Jurkat, Clone E6-1 (cell line): Measurements from ENCODE around the gene SOBP.

ENCODE experiments used
- DNase-seq: peaks from one replicate; pipeline ENCODE4 v3.0.0-alpha.2; 2011; ENCODE audit warnings: low read depth, low spot score
- H3K4me3 ChIP-seq: 2 replicates; pipeline ENCODE4 v1.5.1; 2011; ENCODE audit warnings: mild to moderate bottlenecking, low read length, control low read depth, moderate library complexity

The SOBP gene

DNA sequence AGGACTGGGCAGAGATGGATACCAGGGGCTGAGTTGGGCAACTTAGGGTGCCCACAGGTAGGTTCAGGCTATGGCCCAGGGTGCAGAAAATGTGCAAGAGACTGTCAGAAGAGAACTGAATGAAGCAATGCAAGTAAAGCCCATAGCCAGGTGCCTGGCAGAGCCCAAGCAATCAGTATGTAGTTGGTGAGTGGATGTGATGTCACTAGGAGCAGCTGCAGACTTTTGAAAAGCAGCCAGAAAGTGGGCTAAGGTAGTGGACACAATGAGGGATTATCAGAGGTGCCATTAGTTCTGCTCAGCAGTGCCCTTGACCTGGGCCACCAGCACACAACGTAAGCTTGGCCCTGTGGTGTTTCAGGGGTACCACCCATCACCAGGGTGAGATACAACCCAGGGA is 135.3 kb downstream of the SOBP start:
- no peak for DNase-seq

DNA sequence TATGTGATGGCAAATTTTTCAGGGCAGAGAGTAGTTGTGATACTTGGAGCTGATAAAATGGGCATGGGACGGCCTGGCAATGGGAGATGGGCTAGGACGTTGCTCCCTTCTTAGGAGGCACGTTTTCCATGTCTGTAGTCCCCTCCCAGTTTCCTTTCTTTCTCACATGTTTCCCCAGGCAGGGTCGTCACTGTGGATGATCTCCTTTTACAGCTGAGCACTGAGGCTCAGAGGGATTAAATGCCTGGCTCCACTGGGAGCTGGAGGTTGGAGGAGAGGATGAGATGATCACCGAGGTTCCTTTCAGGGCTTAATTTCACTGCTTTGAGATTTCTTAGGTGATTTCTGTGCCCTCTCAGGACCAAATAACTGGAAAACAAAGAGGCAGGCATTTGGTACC is 136.7 kb downstream of the SOBP start:
- no peak for DNase-seq
- no peak overlapping the region for H3K4me3 ChIP-seq

More for the DNA sequence above, 135.3 kb downstream of the SOBP start:
- H3K4me3 ChIP-seq = no peak overlapping the region

DNA sequence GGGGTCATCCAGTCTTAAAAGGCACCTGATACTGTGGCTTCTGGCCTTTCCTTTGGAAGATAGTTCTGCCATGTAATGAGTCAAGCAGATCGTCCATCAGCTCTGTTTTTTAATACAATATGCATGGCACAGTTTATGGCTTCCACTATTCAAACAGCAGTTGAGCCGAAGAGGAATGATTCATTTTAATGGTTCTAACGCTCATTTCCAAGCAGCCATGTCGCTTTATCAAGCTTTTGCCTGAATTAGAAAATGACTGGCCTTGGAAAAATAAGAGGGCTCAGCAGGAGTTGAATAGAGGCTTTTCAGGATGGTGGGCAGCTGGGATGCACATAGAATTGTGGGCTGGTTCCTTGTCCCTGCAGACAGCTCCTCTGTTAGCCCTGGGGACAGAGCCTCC is 138.1 kb downstream of the SOBP start:
- no peak for DNase-seq
- no peak overlapping the region for H3K4me3 ChIP-seq

- no peak overlapping the region for H3K4me3 ChIP-seq
- DNase-seq = no peak
Observed at GRCh38 chr6:107628878-107629277, 139.0 kb downstream of the SOBP start.

GRCh38 chr6:107629548-107630129 is 139.7 kb downstream of the SOBP start:
- no peak overlapping the region for H3K4me3 ChIP-seq
- DNase-seq = no peak

DNA sequence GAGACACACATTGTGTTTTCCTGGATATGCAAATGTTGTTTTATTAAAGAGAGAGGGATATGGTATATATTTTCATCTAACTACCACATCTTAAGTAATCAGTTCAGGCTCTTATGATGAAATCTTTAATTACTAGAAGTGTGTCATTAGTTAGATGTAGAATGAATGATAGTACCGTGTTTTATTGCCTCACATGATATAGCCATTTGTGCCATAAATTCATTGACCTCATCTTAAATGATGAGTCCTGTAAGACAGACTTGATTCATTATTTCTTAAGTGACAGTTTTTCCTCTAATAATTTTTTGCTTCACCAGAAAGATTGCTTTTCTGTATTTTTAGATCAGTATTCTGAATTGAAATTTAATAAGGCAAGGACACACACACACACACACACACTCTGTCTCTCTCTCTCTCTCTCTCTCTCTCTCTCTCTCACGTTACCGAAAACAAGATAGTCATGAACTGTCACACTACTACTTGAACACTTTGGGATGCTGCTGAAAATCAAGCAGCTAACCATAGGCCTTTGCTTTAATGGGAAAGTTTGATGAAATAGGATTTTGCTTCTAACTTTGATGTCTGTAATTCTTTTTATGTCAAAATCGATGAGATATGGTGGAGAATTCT is 140.5 kb downstream of the SOBP start:
- no peak for DNase-seq
- no peak overlapping the region for H3K4me3 ChIP-seq

- no peak overlapping the region for H3K4me3 ChIP-seq
- no peak for DNase-seq
Observed at GRCh38 chr6:107632381-107633136, 142.6 kb downstream of the SOBP start.

GRCh38 chr6:107633680-107634323 is 143.9 kb downstream of the SOBP start:
- DNase-seq = no peak
- H3K4me3 ChIP-seq = no peak overlapping the region

- no peak for DNase-seq
- no peak overlapping the region for H3K4me3 ChIP-seq
Observed at GRCh38 chr6:107634324-107635056, 144.6 kb downstream of the SOBP start.

GRCh38 chr6:107635057-107635515 is 145.2 kb downstream of the SOBP start:
- no peak for DNase-seq
- no peak overlapping the region for H3K4me3 ChIP-seq

DNA sequence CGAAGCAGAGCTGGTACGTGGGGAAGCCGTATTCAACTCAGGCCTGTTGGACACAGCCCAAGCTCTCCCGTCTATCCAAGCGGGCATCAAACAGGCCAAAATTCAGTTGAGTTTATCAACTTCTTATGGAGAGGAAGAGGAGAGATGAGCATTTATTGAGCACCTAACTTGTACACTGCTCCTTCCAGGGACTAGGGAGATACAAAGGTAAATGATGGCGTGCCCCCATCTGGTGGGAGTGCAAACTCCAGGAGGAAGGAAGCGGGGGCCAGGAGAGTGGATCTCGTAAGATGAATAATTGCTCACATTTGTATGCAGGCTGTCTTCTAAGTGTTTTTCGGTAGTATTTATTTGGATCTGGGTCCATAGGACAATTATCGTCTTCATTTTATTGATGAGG is 146.6 kb downstream of the SOBP start:
- no peak overlapping the region for H3K4me3 ChIP-seq
- no peak for DNase-seq

GRCh38 chr6:107637316-107638315 is 147.7 kb downstream of the SOBP start:
- DNase-seq = no peak
- H3K4me3 ChIP-seq = no peak overlapping the region

DNA sequence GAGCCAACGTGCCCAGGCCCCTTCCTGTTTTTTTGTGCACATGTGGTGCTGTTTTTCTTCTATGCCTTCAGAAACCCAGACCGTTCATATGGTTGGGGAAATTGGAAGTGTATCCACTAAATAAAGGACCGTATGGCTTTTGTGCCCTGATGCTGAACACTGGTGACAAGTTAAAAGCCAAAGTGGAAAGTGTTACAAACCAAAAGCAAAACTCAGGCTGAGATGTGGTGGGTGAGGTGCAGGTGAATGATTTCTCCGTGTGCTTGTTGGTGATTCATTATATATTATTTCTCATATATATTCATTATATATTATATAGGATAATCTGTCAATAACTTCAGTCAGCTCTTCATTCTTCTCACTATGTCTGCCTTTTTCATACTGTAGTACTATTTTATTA is 148.6 kb downstream of the SOBP start:
- DNase-seq = no peak
- H3K4me3 ChIP-seq = no peak overlapping the region

GRCh38 chr6:107639511-107639910 is 149.6 kb downstream of the SOBP start:
- no peak overlapping the region for H3K4me3 ChIP-seq
- DNase-seq = no peak

- DNase-seq = no peak
- H3K4me3 ChIP-seq = no peak overlapping the region
Observed at GRCh38 chr6:107641071-107641470, 151.2 kb downstream of the SOBP start.

DNA sequence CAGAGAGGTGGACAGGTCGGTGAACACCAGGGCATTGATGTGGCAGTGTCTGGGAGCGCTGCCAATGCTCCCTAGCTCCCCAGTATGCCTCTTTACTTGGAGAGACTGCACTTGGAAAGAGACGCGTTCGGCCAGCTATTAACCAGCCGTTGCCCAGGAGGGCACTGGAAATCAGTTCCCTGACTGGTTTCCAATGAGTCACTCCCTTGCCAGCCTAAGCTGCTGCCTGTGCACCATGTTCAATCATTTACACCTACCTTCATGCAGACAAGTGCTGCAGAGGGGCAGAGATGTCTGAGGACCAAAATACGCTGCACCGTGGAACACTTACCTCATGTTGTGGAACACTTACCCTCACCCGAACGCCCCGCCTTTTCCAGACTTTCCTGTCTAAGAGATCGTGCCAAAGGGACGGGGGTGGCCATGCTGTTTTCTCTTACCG is 151.6 kb downstream of the SOBP start:
- H3K4me3 ChIP-seq = no peak overlapping the region
- DNase-seq = no peak

DNA sequence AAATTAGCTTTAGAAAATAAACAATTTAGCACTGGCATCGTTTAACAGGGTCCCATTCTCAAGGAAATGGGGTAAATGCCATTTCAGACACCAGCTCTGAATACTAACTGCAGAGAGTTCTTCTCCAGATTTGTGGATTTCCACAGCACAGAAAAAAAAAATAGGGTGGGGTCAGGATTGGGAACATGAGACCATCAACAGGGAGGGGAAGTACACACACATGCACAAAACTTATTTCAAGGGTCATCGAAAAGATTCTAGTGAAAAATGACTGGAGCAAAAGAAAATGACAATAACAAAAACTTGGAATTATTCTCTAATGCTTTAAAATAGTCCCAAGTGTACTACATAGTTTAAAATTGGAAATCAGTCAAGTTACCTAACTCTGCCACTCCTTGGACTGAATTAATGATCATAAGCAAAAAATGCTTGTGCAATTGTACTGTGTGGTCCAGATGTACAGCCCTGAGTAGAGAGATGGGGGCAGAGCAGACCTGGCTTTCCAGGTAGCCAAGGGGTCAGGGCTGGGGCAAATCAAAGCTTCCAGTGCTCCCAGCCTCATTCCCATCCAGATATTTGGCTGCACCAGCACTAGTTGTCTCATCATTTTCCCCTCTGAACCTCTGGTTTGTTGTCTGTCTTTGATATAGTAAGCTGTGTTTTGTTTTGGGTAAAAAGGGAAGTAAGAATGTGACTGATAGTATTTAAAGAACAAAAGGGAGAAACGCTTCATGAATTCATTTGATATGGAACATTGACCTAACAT is 152.4 kb downstream of the SOBP start:
- DNase-seq = no peak
- H3K4me3 ChIP-seq = no peak overlapping the region
